CD14-positive monocyte (primary cell): ENCODE results near the gene CFAP74. TPM values are rescaled to one million over a fixed set of nuclear protein-coding genes. Genes with fewer than 3 reads are reported as not detected.

Experiments
- DNase-seq, 3 donors: peaks; one replicate each; pipeline ENCODE4 v3.0.0-alpha.2; 2011 to 2022
- H2AFZ ChIP-seq: 2 replicates; pipeline ENCODE4 v1.6.0; 2012; ENCODE audit warnings: mild to moderate bottlenecking, low read depth, low read length, inconsistent platforms; ENCODE audit not compliant: insufficient read depth, poor library complexity, severe bottlenecking
- H3K27ac ChIP-seq, 2 donors: 1 replicate in 1 of 2; 2 replicates in 1 of 2; pipeline ENCODE4 v1.5.1; 2012 to 2013; ENCODE audit warnings: low read length in 2 of 2, control low read depth in 1 of 2, inconsistent platforms in 1 of 2, low read depth in 1 of 2, mild to moderate bottlenecking in 1 of 2
- H3K27me3 ChIP-seq, 2 donors: one replicate each; pipeline versions ENCODE4 v1.6.0 to v1.6.1; 2011 to 2013; ENCODE audit warnings: low read length in 2 of 2; ENCODE audit not compliant: control insufficient read depth in 2 of 2, insufficient read depth in 2 of 2
- H3K36me3 ChIP-seq, 2 donors: replicated peaks in 1 of 2; 1 replicate in 1 of 2; 2 replicates in 1 of 2; pipeline versions ENCODE4 v1.5.1 to v1.6.1; 2012 to 2013; ENCODE audit warnings: low read length in 2 of 2, control low read depth in 1 of 2, inconsistent platforms in 1 of 2, mild to moderate bottlenecking in 1 of 2; ENCODE audit not compliant: insufficient read depth in 2 of 2, control insufficient read depth in 1 of 2
- H3K4me1 ChIP-seq, 2 donors: 1 replicate in 1 of 2; 2 replicates in 1 of 2; pipeline versions ENCODE4 v1.5.1 to v1.6.1; 2012 to 2013; ENCODE audit warnings: low read length in 2 of 2, control low read depth in 1 of 2, inconsistent platforms in 1 of 2, mild to moderate bottlenecking in 1 of 2, moderate library complexity in 1 of 2; ENCODE audit not compliant: insufficient read depth in 2 of 2, control insufficient read depth in 1 of 2
- H3K4me2 ChIP-seq: replicated peaks from 2 replicates; pipeline ENCODE3; 2012; ENCODE audit warnings: low read length, moderate library complexity, mild to moderate bottlenecking; ENCODE audit not compliant: poor library complexity, severe bottlenecking; ENCODE audit errors: extremely low read depth
- H3K4me3 ChIP-seq, 3 experiments: fragments of 200-600 bp in 1 of 3; sonication (generic) in 1 of 3; replicated peaks in 1 of 3; 1 replicate in 2 of 3; 2 replicates in 1 of 3; pipeline ENCODE4 v1.5.1; 2011 to 2013; ENCODE audit warnings: low read length in 3 of 3, mild to moderate bottlenecking in 3 of 3, control low read depth in 2 of 3, low read depth in 2 of 3, inconsistent platforms in 1 of 3, moderate library complexity in 1 of 3
- H3K79me2 ChIP-seq: 2 replicates; pipeline ENCODE4 v1.6.0; 2012; ENCODE audit warnings: mild to moderate bottlenecking, control low read depth, inconsistent platforms, low read length, moderate library complexity; ENCODE audit not compliant: insufficient read depth
- H3K9ac ChIP-seq: 2 replicates; pipeline ENCODE4 v1.6.0; 2017; ENCODE audit warnings: low read length, mild to moderate bottlenecking; ENCODE audit not compliant: insufficient read depth, poor library complexity, severe bottlenecking
- H3K9me3 ChIP-seq, 2 donors: replicated peaks in 1 of 2; 1 replicate in 1 of 2; 2 replicates in 1 of 2; pipeline versions ENCODE4 v1.5.1 to v1.6.1; 2012 to 2013; ENCODE audit warnings: low read length in 2 of 2, control low read depth in 1 of 2; ENCODE audit not compliant: control insufficient read depth in 1 of 2, insufficient read depth in 1 of 2
- H4K20me1 ChIP-seq: 2 replicates; pipeline ENCODE4 v1.6.0; 2012; ENCODE audit warnings: mild to moderate bottlenecking, low read length, control low read depth, moderate library complexity; ENCODE audit not compliant: insufficient read depth
- H3K27ac Mint-ChIP-seq, 7 donors: one replicate each; pipeline ENCODE4 v1.8.0; 2020; ENCODE audit warnings: mild to moderate bottlenecking in 7 of 7, mixed read lengths in 7 of 7, moderate library complexity in 6 of 7, inconsistent platforms in 2 of 7
- H3K27me3 Mint-ChIP-seq, 3 donors: one replicate each; pipeline ENCODE4 v1.8.0; 2021 to 2022; ENCODE audit warnings: low read depth in 3 of 3, mild to moderate bottlenecking in 3 of 3, mixed read lengths in 3 of 3, moderate library complexity in 3 of 3, inconsistent platforms in 1 of 3
- H3K36me3 Mint-ChIP-seq, 2 donors: one replicate each; pipeline ENCODE4 v1.8.0; 2020; ENCODE audit warnings: mixed read lengths in 2 of 2, inconsistent platforms in 1 of 2, mild to moderate bottlenecking in 1 of 2
- H3K4me1 Mint-ChIP-seq: one replicate; pipeline ENCODE4 v1.8.0; 2020; ENCODE audit warnings: mild to moderate bottlenecking, mixed read lengths
- H3K4me3 Mint-ChIP-seq, 2 donors: one replicate each; pipeline ENCODE4 v1.8.0; 2020; ENCODE audit warnings: mild to moderate bottlenecking in 2 of 2, mixed read lengths in 2 of 2, moderate library complexity in 1 of 2
- H3K9me3 Mint-ChIP-seq, 7 donors: one replicate each; pipeline ENCODE4 v1.8.0; 2020 to 2022; ENCODE audit warnings: mixed read lengths in 7 of 7, mild to moderate bottlenecking in 6 of 7, moderate library complexity in 6 of 7, inconsistent platforms in 2 of 7
- CTCF ChIP-seq: fragments of 200-600 bp; IDR thresholded peaks from one replicate; pipeline ENCODE4 v1.8.0; 2022; ENCODE audit warnings: antibody characterized with exemption, mild to moderate bottlenecking
- WGBS: methylation state at CpG from one replicate; pipeline ENCODE4 v1.1.5; 2013; ENCODE audit warnings: missing lambda C conversion rate; ENCODE audit not compliant: insufficient coverage; 5-methylcytosine and 5-hydroxymethylcytosine counted together
- intact Hi-C, 2 donors: fragments of 100-400 bp; cut with micrococcal nuclease; formaldehyde crosslinking; loops; one replicate each; pipeline versions ENCODE4 v1.15.0 to v1.15.1; 2023
- polyA plus RNA-seq, 3 donors: library from polyadenylated mRNA; depleted of rRNA in 1 of 3; unstranded in 2 of 3; stranded (reverse) in 1 of 3; fragments of 300-500 nt in 2 of 3; fragments of >200 nt in 1 of 3; fragmentation: Illumina TruSeq in 2 of 3; gene quantifications; 1 replicate in 2 of 3; 2 replicates in 1 of 3; pipeline ENCODE4 v1.2.3, GENCODE V29; 2012 to 2021

CFAP74 gene
- polyA plus RNA-seq, 3 donors, result not detected

- no peak overlapping the region for H3K27ac Mint-ChIP-seq
- H3K9me3 ChIP-seq, result no peaks in the 10 kb centered on the region
- intact Hi-C loops, result no loop called here
- no peak overlapping the region for H3K4me3 ChIP-seq
- H4K20me1 ChIP-seq, result no peaks in the 10 kb centered on the region
- DNase-seq, result no peak
- 94% methylated on average over 7 of the region's 8 CpGs for WGBS
- H3K4me1 ChIP-seq, result no peaks in the 10 kb centered on the region
- H3K27me3 ChIP-seq, result peaks cover 0 to 5% of the 10 kb centered on the region in 2 donors
- no peak for TF ChIP-seq CTCF
- peaks cover 0 to 2% (median 0%) of the 10 kb centered on the region in 7 donors for H3K9me3 Mint-ChIP-seq
- no peak overlapping the region for H3K27ac ChIP-seq
- H3K27me3 Mint-ChIP-seq, result peaks cover 12 to 21% (median 17%) of the 10 kb centered on the region in 3 donors
- H2AFZ ChIP-seq, result no peak overlapping the region
- no peak overlapping the region for H3K9ac ChIP-seq
- no peaks in the 10 kb centered on the region for H3K4me1 Mint-ChIP-seq
- no peaks in the 10 kb centered on the region for H3K36me3 Mint-ChIP-seq
- no peak overlapping the region for H3K4me3 Mint-ChIP-seq
- no peaks in the 10 kb centered on the region for H3K36me3 ChIP-seq
- H3K79me2 ChIP-seq, result no peaks in the 10 kb centered on the region
- H3K4me2 ChIP-seq, result no peak overlapping the region
These were observed 35.7 kb upstream of the CFAP74 start for GRCh38 chr1:2039251-2039650.

GRCh38 chr1:2038229-2038628 lies 34.6 kb upstream of the CFAP74 start:
- no peaks in the 10 kb centered on the region for H3K36me3 ChIP-seq
- no peak for DNase-seq
- no peaks in the 10 kb centered on the region for H3K36me3 Mint-ChIP-seq
- H3K4me3 Mint-ChIP-seq, result no peak overlapping the region
- H3K27me3 ChIP-seq, result no peaks in the 10 kb centered on the region
- TF ChIP-seq CTCF, result no peak
- intact Hi-C loops, result no loop called here
- H3K27ac ChIP-seq, result no peak overlapping the region
- H3K27me3 Mint-ChIP-seq, result peaks cover 8 to 18% (median 14%) of the 10 kb centered on the region in 3 donors
- H2AFZ ChIP-seq, result no peak overlapping the region
- H3K4me2 ChIP-seq, result no peak overlapping the region
- H3K4me1 Mint-ChIP-seq, result no peaks in the 10 kb centered on the region
- H3K27ac Mint-ChIP-seq, result no peak overlapping the region
- no peaks in the 10 kb centered on the region for H3K9me3 ChIP-seq
- H3K79me2 ChIP-seq, result no peaks in the 10 kb centered on the region
- WGBS, result 87% methylated on average over 6 of the region's 8 CpGs
- H3K4me1 ChIP-seq, result no peaks in the 10 kb centered on the region
- no peak overlapping the region for H3K4me3 ChIP-seq
- no peak overlapping the region for H3K9ac ChIP-seq
- H3K9me3 Mint-ChIP-seq, result peaks cover 0 to 2% (median 0%) of the 10 kb centered on the region in 7 donors
- no peaks in the 10 kb centered on the region for H4K20me1 ChIP-seq
